GM18499 (cell line): ENCODE results near the gene TMEM202.
"Not testable (repeated sequence)": the region's sequence is repeated elsewhere in the genome, so short reads cannot be mapped to it uniquely, and the experiment has no call there.

Source experiments
- ATAC-seq: cut with Tn5 transposase; IDR thresholded peaks from one replicate; pipeline ENCODE4 v1.9.1; 2021; ENCODE audit warnings: moderate number of reproducible peaks; ENCODE audit not compliant: insufficient read depth, unreplicated experiment

Gene TMEM202

DNA sequence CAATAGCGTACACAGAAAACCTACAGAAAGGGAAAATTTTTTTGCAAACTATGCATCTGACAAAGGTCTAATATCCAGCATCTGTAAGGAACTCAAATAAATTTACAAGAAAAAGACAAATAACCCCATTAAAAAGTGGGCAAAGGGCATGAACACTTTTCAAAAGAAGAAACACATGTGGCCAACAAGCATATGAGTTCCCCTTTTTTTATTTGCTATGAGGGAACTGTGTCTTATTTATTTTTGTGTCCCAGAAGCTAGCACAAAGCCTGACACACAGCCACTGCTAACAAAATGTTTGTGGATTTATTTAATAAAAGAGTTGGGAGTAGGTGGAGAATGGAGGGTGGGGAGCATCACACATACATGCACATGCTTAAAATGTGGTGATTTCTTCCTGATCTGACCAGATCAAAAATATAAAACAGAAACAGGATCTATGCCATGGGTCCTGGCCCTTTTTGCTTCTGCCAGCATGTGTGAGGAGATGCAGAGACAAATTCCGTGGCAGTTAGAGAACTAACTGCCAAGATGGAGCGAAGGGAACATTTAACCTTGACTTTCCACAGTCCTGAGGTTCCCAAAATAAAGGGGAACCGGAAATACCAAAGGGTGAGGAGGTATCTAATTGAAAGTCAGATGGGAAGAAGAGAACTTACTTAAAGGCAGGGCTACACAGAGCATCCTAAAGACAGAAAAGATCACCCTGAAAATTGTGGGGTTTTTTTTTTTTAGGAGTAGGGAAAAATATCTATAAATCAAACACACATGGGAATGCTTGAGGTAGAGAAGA is at the start of gene TMEM202:
Gene TMEM202 (plus strand): TSS at position 510 of the 793 bp plus-strand sequence. CDS start 22 bp downstream, at position 532.
- ATAC-seq, result no peak

DNA sequence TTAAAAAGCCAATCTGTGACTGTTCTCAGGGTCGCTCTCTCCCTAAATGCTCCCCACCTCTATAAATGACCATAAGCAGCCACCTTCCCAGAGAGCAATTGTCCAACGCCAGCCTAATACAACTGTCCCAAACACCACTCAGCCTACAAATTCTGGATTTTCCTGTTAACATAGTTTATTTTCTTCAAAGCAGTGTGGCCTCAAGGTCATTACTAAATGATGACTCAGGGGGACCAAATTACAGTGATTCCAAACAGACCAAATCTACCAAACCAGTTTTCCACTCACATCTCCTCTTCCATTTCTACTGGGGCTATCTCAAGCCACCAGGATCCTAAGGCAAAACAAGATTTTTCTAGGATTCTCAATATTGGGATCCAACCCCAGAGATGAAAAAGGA is 44.8 kb upstream of the TMEM202 start:
- no peak for ATAC-seq

DNA sequence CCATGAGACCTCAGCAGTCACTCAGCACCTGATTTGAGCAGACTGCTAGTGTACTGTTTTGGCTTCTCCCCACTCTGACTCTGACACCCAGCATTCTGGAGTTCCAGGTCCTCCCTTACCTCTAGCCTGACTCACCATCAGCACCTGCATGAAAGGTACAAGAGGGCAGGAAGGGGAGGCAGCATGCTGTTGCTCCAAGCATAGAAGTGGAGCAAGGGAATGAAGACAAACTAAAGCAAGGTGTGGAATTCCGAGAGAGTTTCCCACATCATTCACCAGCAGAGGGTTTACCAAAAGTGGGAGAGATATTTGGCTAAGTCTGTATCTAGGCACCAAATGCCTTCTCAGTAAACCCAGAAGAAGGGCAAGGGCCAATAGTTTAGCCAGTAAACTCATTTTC is 43.6 kb upstream of the TMEM202 start:
- no peak for ATAC-seq

DNA sequence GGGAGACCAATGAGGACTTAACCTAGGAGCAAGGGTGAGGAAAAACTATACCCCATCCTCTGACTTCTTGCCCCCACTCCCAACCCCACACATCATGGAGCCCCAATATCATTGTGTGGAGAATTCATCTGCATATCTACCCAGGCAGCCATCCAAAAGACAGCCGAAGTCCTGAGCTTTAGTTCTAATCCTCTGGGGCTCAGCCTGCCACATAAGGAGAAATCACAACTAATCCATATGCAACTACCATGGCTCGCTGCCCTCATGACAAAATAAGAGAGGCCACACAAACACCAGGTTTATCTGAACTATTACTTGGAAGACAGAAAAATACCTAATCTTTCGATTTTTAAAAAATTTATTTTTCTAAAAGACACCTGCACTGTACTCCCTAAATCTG is 40.0 kb upstream of the TMEM202 start:
- no peak for ATAC-seq

DNA sequence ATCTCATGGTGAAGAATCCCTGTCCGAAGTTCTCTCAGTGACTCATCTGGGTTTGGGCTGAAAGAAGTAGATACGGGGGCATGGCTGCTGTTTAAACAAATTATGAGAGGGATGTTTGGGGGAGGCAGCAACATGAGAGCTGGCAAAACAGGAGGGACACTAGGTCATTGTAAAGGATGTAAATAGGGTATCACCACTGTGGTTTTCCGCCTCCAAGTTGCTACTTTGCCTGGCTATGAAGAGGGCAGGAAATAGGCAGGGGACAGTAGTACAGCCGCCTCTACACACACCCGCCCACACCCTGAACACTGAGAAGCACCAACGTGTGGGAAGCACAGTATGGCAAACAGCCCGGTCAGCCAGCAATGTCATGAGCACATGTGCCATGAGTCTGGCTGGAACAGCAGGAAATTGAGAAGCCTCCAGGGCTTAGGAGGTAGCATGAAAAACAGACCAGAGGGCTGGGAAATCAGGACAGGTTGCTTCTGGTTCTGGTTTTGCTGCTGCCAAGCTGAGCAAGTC is 39.4 kb upstream of the TMEM202 start:
- no peak for ATAC-seq

- no peak for ATAC-seq
These were observed 36.9 kb upstream of the TMEM202 start for GRCh38 chr15:72361176-72361575.

DNA sequence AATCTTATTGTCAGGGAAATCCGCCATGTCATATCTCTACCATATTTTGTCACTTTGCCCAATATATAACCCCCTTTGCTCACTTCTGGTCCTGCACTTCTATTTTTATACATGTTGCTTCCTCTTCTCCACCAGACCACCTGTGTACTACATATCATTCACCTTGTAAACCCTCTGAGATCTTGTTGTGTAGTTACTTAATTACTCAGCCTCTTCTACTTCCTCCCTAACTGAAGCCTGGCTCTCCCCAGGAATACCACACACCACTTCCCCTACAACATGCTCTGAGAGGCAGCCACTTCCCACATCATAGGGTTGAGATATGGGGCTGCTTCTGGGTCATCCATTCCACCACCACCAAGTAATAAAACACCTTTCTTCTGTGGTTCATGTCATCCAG is 32.3 kb upstream of the TMEM202 start:
- peak; percentile 68 for ATAC-seq

DNA sequence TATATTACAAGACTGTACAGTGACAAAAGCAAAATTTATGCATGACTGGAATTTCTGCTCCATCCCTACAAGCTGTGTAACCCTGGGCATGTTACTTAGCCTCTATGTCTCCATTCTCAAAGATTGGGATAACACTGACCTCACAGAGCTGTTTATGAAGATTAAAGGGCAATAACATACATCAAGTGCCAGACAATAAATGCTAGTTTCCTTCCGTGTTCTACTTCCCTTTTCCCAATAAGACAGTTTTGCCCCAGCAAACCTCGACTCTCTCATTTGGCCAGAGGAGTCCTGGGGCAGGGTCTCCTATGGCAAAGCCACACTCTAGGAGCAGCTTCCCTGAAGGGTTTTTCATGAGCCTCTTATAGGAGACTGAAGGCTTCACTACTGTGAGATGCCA is 29.8 kb upstream of the TMEM202 start:
- ATAC-seq, result no peak

GRCh38 chr15:72368899-72369298 is 29.2 kb upstream of the TMEM202 start:
- ATAC-seq, result no peak

- ATAC-seq, result no peak
These were observed 28.1 kb upstream of the TMEM202 start for GRCh38 chr15:72369964-72370363.

- no peak for ATAC-seq
These were observed 25.7 kb upstream of the TMEM202 start for GRCh38 chr15:72372361-72372760.

DNA sequence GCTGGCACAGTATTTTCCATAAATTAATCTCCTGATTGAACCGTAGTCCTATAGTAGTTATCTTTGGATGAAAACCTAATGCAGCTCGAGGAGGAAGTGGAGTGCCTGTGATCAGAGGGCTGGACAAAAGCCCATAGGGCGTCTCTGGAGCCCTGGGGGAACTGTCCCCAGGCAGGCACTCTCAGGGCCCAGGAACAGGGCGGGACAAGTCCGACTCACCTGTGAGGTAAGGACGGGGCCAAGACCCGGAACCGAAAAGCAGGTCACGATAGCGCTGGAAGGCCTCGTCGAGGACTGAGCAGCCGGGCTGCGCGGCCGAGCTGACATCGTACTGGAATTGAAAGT is 22.6 kb upstream of the TMEM202 start:
- ATAC-seq, result peak; percentile 41

DNA sequence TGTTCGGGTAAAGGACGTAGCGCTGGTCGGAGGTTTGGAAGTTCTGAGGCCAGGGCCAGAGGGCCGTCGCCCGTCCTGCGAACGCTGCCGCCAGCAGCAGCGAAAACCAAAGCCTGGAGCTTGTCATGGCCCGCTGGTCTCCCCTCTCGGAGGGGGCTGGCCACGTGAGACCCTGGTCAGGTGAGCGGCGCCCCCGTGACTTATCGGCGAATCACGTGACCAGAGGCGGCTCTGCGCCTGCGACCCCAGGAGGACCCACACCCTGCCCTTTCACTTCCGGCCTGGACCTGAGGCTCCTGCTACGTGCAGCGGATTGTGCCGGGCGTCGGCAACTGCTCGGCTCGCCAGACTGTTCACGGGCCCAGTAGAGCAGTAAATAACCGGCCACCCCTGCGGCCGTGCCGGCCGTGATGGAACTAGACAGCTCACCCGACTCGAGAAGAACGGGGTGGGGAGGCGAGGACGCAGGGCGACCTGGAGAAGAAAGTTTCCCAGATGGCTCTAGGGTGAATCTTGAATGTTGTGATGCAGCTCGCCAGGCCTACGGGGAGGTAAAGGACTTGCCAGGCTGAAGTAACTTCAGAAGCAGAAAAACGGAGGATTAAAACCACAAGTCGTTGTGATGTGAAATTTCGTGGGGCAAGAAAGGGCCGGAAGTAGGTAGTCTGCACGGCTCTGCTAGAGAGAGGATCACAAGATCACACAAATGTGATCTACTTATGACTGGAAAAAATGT is 22.1 kb upstream of the TMEM202 start, which contains the start of gene HEXA:
Gene HEXA (minus strand): TSS at position 169 of the 736 bp plus-strand sequence. CDS start 42 bp downstream, at position 127.
- peak; percentile 51 for ATAC-seq

- ATAC-seq, result no peak
These were observed 20.8 kb upstream of the TMEM202 start for GRCh38 chr15:72377331-72377730.

GRCh38 chr15:72379106-72379505 is 19.0 kb upstream of the TMEM202 start:
- ATAC-seq, result not testable (repeated sequence)

- no peak for ATAC-seq
These were observed 18.2 kb upstream of the TMEM202 start for GRCh38 chr15:72379856-72380430.

- ATAC-seq, result no peak
These were observed 17.4 kb upstream of the TMEM202 start for GRCh38 chr15:72380743-72381142.

DNA sequence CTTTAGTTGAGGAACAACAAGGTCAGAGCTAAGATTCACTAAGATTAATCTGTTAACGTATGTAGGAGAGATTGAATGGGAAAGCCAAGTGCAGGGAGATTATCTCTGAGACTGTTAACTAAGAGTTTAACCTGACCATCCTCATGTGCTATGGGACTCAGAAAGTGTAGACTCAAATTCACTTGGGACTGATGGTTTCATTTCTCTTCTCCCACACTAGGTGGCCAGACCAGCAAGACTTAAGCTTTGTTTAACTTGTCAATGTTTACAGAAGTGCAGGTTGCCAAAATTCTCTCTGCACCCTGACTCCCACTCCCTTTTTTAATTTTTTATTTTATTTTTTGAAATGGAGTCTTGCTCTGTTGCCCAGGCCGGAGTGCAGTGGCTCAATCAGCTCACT is 16.0 kb upstream of the TMEM202 start:
- no peak for ATAC-seq

- no peak for ATAC-seq
These were observed 10.4 kb upstream of the TMEM202 start for GRCh38 chr15:72387741-72388140.

DNA sequence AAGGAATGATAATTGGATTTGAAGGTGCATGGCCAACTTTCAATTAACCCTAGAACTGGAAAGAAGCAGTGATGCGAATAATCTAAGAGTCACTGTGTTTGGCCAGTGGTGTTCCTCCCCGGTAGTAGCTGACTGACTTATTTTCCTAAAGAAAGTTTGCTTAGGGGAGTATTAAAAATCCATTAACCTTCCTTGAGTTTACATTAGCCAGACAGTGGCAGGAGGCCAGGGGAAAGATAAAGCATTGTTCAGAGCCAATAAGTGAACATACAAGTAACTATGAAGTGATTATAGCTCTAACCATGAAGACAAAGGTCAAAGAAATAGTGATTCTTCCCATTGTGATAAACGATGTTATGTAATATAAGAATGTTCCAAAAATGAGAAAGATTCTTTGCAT is 8.9 kb upstream of the TMEM202 start:
- ATAC-seq, result no peak

- ATAC-seq, result not testable (repeated sequence)
These were observed 1.8 kb upstream of the TMEM202 start for GRCh38 chr15:72396331-72396730.
